Liver (tissue), 9 donors: Measurements from ENCODE around the gene RALB. TPM values are rescaled to one million over a fixed set of nuclear protein-coding genes. Genes with fewer than 3 reads are reported as not detected.

Source experiments
- DNase-seq: peaks from one replicate; pipeline ENCODE4 v3.0.0-alpha.2; 2017; ENCODE audit warnings: low spot score
- H3K27ac ChIP-seq, 2 donors: one replicate each; pipeline ENCODE4 v1.7.0; 2013; ENCODE audit warnings: inconsistent platforms in 2 of 2, low read length in 2 of 2, control low read depth in 1 of 2, low read depth in 1 of 2, mild to moderate bottlenecking in 1 of 2
- H3K27me3 ChIP-seq, 4 donors: one replicate each; pipeline versions ENCODE4 v1.6.1 to v1.7.0; 2013; ENCODE audit warnings: low read length in 3 of 4, inconsistent platforms in 1 of 4, mild to moderate bottlenecking in 1 of 4, moderate library complexity in 1 of 4; ENCODE audit not compliant: control insufficient read depth in 4 of 4, insufficient read depth in 4 of 4
- H3K36me3 ChIP-seq, 4 donors: one replicate each; pipeline versions ENCODE4 v1.6.1 to v1.7.0; 2013; ENCODE audit warnings: low read length in 3 of 4, mild to moderate bottlenecking in 3 of 4, low read depth in 1 of 4, moderate library complexity in 1 of 4; ENCODE audit not compliant: control insufficient read depth in 4 of 4, insufficient read depth in 3 of 4
- H3K4me1 ChIP-seq, 4 donors: one replicate each; pipeline versions ENCODE4 v1.6.1 to v1.7.0; 2013; ENCODE audit warnings: low read length in 3 of 4, mild to moderate bottlenecking in 3 of 4, moderate library complexity in 1 of 4; ENCODE audit not compliant: control insufficient read depth in 4 of 4, insufficient read depth in 4 of 4
- H3K4me3 ChIP-seq, 3 donors: one replicate each; pipeline versions ENCODE4 v1.6.1 to v1.7.0; 2013; ENCODE audit warnings: low read length in 3 of 3, control low read depth in 1 of 3, low read depth in 1 of 3, mild to moderate bottlenecking in 1 of 3
- H3K9ac ChIP-seq, 2 donors: one replicate each; pipeline ENCODE4 v1.7.0; 2013; ENCODE audit warnings: low read length in 2 of 2, mild to moderate bottlenecking in 2 of 2, moderate library complexity in 2 of 2, control low read depth in 1 of 2, low read depth in 1 of 2
- H3K9me3 ChIP-seq, 4 donors: one replicate each; pipeline versions ENCODE4 v1.6.1 to v1.7.0; 2013; ENCODE audit warnings: low read length in 3 of 4; ENCODE audit not compliant: control insufficient read depth in 4 of 4
- EGR1 ChIP-seq, 2 donors: IDR thresholded peaks; 2 replicates each; pipeline ENCODE4 v1.6.1; 2016 to 2018; ENCODE audit warnings: antibody characterized with exemption in 2 of 2, low read depth in 2 of 2
- FOXA1 ChIP-seq: IDR thresholded peaks from 2 replicates; pipeline ENCODE4 v1.6.1; 2016; ENCODE audit warnings: antibody characterized with exemption
- GABPA ChIP-seq, 2 donors: IDR thresholded peaks in 1 of 2; conservative IDR thresholded peaks in 1 of 2; 2 replicates each; pipeline ENCODE4 v1.6.1; 2016; ENCODE audit warnings: antibody characterized with exemption in 2 of 2, mild to moderate bottlenecking in 1 of 2, moderate library complexity in 1 of 2
- HNF4A ChIP-seq, 2 donors: conservative IDR thresholded peaks; 2 replicates each; pipeline ENCODE4 v1.6.1; 2016; ENCODE audit warnings: antibody characterized with exemption in 2 of 2, mild to moderate bottlenecking in 2 of 2
- HNF4G ChIP-seq: IDR thresholded peaks from 2 replicates; pipeline ENCODE4 v1.6.1; 2016; ENCODE audit warnings: antibody characterized with exemption
- JUND ChIP-seq, 2 donors: IDR thresholded peaks; 2 replicates each; pipeline ENCODE4 v1.6.1; 2016; ENCODE audit warnings: antibody characterized with exemption in 2 of 2
- NR2F2 ChIP-seq: IDR thresholded peaks from 2 replicates; pipeline ENCODE4 v1.6.1; 2016; ENCODE audit warnings: antibody characterized with exemption
- RXRA ChIP-seq, 2 donors: IDR thresholded peaks; 2 replicates each; pipeline ENCODE4 v1.6.1; 2017 to 2018; ENCODE audit warnings: antibody characterized with exemption in 2 of 2, mild to moderate bottlenecking in 1 of 2
- SP1 ChIP-seq: IDR thresholded peaks from 2 replicates; pipeline ENCODE4 v1.6.1; 2018; ENCODE audit warnings: antibody characterized with exemption, mild to moderate bottlenecking
- TAF1 ChIP-seq: conservative IDR thresholded peaks from 2 replicates; pipeline ENCODE4 v1.6.1; 2016; ENCODE audit warnings: antibody characterized with exemption, mild to moderate bottlenecking
- YY1 ChIP-seq: IDR thresholded peaks from 2 replicates; pipeline ENCODE4 v1.6.1; 2016; ENCODE audit warnings: antibody characterized with exemption, mild to moderate bottlenecking
- WGBS: extraction: QIAGEN DNeasy Blood & Tissue Kit; methylation state at CpG from one replicate; pipeline ENCODE4 v1.1.7; 2013; 5-methylcytosine and 5-hydroxymethylcytosine counted together
- polyA plus RNA-seq, 2 donors: library from polyadenylated mRNA; stranded (reverse) in 1 of 2; unstranded in 1 of 2; fragments of 200-250 nt in 1 of 2; fragments of >200 nt in 1 of 2; fragmentation: Nextera tagmentation in 1 of 2; extraction: Ambion mirVana in 1 of 2; gene quantifications; one replicate each; pipeline versions ENCODE4 v1.2.1 to v1.2.3, GENCODE V29; 2013 to 2015
- total RNA-seq, 2 donors: library from RNA; depleted of rRNA; stranded (reverse); fragments of >200 nt; gene quantifications; one replicate each; pipeline ENCODE4 v1.2.3, GENCODE V29; 2014
- TF ChIP-seq, protein P1 (sequence below): IDR thresholded peaks from 2 replicates; pipeline ENCODE4 v1.6.1; 2016; ENCODE audit warnings: antibody characterized with exemption
- TF ChIP-seq, protein P2 (sequence below): IDR thresholded peaks from 2 replicates; pipeline ENCODE4 v1.6.1; 2016; ENCODE audit warnings: antibody characterized with exemption, mild to moderate bottlenecking
- TF ChIP-seq, protein P3 (sequence below): IDR thresholded peaks from 2 replicates; pipeline ENCODE4 v1.6.1; 2016; ENCODE audit warnings: antibody characterized with exemption
- TF ChIP-seq, protein P4 (sequence below): IDR thresholded peaks from 2 replicates; pipeline ENCODE4 v1.6.1; 2016; ENCODE audit warnings: antibody characterized with exemption
- donor health status: healthy.
- donor health status: healthy.
- donor health status: healthy.
- donor health status: healthy.
- donor health status: healthy.

Gene RALB
- total and polyA plus RNA-seq, 4 donors = 11.1 to 26.4 (median 20.1) TPM

DNA sequence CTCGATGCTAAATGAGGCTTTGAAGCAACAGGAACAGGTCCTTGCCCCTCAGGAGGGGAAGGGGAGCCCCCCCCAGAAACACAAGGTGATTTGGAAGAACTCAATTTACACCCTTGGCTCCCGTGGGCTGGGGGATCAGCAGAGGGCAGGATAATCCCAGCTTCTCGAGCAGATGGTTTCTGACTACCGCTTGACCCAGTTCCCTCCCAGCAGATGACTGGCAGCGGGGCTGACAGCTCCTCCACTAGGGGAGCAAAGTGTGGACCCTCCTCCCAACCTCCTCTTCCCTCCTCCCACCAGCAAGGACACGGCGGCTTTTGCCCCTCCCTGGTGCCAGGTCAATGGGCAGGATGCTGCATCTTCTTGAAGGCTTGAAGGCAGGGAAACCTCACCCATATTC lies 89.8 kb downstream of the RALB start:
- Histone ChIP-seq H3K36me3 (no peaks in the 10 kb centered on the region), H3K4me1 (peaks cover 9 to 27% (median 17%) of the 10 kb centered on the region in 4 donors), H3K27ac (no peak overlapping the region), H3K27me3 (peaks cover 0 to 3% (median 1%) of the 10 kb centered on the region in 4 donors), H3K4me3 (no peak overlapping the region), H3K9ac (no peak overlapping the region), H3K9me3 (no peaks in the 10 kb centered on the region)
- no peak for DNase-seq
- TF ChIP-seq FOXA1 (no peak), SP1 (no peak), RXRA (IDR thresholded peaks at IDR 0.05) (no peak), GABPA (IDR thresholded peaks at IDR 0.05 in 1 of 2, conservative IDR thresholded peaks at IDR 0.05 in 1 of 2) (no peak), JUND (IDR thresholded peaks at IDR 0.05) (no peak), NR2F2 (no peak), TAF1 (no peak), HNF4A (conservative IDR thresholded peaks at IDR 0.05) (no peak)
- TF ChIP-seq, protein P1, sequence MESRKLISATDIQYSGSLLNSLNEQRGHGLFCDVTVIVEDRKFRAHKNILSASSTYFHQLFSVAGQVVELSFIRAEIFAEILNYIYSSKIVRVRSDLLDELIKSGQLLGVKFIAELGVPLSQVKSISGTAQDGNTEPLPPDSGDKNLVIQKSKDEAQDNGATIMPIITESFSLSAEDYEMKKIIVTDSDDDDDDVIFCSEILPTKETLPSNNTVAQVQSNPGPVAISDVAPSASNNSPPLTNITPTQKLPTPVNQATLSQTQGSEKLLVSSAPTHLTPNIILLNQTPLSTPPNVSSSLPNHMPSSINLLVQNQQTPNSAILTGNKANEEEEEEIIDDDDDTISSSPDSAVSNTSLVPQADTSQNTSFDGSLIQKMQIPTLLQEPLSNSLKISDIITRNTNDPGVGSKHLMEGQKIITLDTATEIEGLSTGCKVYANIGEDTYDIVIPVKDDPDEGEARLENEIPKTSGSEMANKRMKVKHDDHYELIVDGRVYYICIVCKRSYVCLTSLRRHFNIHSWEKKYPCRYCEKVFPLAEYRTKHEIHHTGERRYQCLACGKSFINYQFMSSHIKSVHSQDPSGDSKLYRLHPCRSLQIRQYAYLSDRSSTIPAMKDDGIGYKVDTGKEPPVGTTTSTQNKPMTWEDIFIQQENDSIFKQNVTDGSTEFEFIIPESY = no peak
- TF ChIP-seq, protein P2, sequence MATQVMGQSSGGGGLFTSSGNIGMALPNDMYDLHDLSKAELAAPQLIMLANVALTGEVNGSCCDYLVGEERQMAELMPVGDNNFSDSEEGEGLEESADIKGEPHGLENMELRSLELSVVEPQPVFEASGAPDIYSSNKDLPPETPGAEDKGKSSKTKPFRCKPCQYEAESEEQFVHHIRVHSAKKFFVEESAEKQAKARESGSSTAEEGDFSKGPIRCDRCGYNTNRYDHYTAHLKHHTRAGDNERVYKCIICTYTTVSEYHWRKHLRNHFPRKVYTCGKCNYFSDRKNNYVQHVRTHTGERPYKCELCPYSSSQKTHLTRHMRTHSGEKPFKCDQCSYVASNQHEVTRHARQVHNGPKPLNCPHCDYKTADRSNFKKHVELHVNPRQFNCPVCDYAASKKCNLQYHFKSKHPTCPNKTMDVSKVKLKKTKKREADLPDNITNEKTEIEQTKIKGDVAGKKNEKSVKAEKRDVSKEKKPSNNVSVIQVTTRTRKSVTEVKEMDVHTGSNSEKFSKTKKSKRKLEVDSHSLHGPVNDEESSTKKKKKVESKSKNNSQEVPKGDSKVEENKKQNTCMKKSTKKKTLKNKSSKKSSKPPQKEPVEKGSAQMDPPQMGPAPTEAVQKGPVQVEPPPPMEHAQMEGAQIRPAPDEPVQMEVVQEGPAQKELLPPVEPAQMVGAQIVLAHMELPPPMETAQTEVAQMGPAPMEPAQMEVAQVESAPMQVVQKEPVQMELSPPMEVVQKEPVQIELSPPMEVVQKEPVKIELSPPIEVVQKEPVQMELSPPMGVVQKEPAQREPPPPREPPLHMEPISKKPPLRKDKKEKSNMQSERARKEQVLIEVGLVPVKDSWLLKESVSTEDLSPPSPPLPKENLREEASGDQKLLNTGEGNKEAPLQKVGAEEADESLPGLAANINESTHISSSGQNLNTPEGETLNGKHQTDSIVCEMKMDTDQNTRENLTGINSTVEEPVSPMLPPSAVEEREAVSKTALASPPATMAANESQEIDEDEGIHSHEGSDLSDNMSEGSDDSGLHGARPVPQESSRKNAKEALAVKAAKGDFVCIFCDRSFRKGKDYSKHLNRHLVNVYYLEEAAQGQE = no peak
- 58% methylated on average over 7 of the region's 7 CpGs for WGBS

DNA sequence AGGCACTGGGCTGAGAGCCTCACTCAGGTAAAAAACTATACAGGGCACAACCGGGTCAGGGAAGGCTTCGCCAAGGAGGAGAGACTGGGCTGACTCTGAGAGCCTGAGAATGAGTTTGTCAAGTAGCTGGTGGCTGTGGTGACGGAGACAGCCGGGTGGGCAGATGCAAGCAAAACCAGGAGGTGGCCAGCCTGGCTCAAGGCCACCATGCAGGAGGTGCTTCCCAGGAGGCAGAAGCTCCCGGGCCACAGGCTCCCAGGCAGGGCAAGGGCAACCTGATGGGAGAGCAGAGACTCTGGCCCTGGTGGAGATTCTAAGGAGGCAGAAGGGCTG lies 90.4 kb downstream of the RALB start:
- Histone ChIP-seq H3K4me3 (no peak overlapping the region), H3K36me3 (no peaks in the 10 kb centered on the region), H3K9me3 (no peaks in the 10 kb centered on the region), H3K27ac (no peak overlapping the region), H3K27me3 (peaks cover 0 to 3% (median 1%) of the 10 kb centered on the region in 4 donors), H3K9ac (no peak overlapping the region), H3K4me1 (peaks cover 9 to 33% (median 23%) of the 10 kb centered on the region in 4 donors)
- WGBS = 28% methylated on average over 5 of the region's 5 CpGs
- no peak for DNase-seq
- no peak for TF ChIP-seq NR2F2
- no peak for TF ChIP-seq HNF4G
- no peak for TF ChIP-seq EGR1 (IDR thresholded peaks at IDR 0.05; ENCODE audit: low read depth in 2 of 2)
- no peak for TF ChIP-seq GABPA (IDR thresholded peaks at IDR 0.05 in 1 of 2, conservative IDR thresholded peaks at IDR 0.05 in 1 of 2)
- no peak for TF ChIP-seq SP1
- TF ChIP-seq, protein P2 = no peak
- no peak for TF ChIP-seq TAF1
- no peak for TF ChIP-seq FOXA1
- TF ChIP-seq, protein P3, sequence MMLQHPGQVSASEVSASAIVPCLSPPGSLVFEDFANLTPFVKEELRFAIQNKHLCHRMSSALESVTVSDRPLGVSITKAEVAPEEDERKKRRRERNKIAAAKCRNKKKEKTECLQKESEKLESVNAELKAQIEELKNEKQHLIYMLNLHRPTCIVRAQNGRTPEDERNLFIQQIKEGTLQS = no peak
- TF ChIP-seq YY1 = no peak
- TF ChIP-seq, protein P4, sequence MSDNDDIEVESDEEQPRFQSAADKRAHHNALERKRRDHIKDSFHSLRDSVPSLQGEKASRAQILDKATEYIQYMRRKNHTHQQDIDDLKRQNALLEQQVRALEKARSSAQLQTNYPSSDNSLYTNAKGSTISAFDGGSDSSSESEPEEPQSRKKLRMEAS = no peak
- TF ChIP-seq, protein P1 = no peak
- TF ChIP-seq RXRA (IDR thresholded peaks at IDR 0.05) = no peak
- no peak for TF ChIP-seq HNF4A (conservative IDR thresholded peaks at IDR 0.05)
